Spleen (tissue), 7 donors: Measurements from ENCODE around the gene RYR3.

Experiments used
- CTCF ChIP-seq, 11 experiments: fragments of 200-600 bp in 7 of 11; fragments of 450-650 bp in 4 of 11; sonication (generic) in 4 of 11; IDR thresholded peaks in 8 of 11; conservative IDR thresholded peaks in 3 of 11; 1 replicate in 7 of 11; 2 replicates in 4 of 11; pipeline versions ENCODE4 v1.4.0 to v1.8.0; 2016 to 2021; ENCODE audit warnings: antibody characterized with exemption in 11 of 11, inconsistent platforms in 4 of 11, mild to moderate bottlenecking in 1 of 11
- POLR2AphosphoS5 ChIP-seq, 3 donors: sonication (generic); formaldehyde crosslinking; IDR thresholded peaks; one replicate each; pipeline ENCODE4 v1.5.1; 2017; ENCODE audit warnings: antibody characterized with exemption in 3 of 3
- donor health status: DM: no; HTN: no; CAD: no; lungs with moderate emphysema.
- donor health status: DM: no; HTN: no; CAD: no.
- donor health status: DM: no; HTN: no; CAD: no.

GRCh38 chr15:33492434-33493052 is 181.8 kb downstream of the RYR3 start:
- TF ChIP-seq CTCF (IDR thresholded peaks at IDR 0.05 in 8 of 11, conservative IDR thresholded peaks at IDR 0.05 in 3 of 11) (no peak), POLR2AphosphoS5 (IDR thresholded peaks at IDR 0.05) (no peak)
